ENCODE data around the gene CACNA1B. TPM values are rescaled to one million over a fixed set of nuclear protein-coding genes. Genes with fewer than 3 reads are reported as not detected.
"Not testable (repeated sequence)": the region's sequence is repeated elsewhere in the genome, so short reads cannot be mapped to it uniquely, and the experiment has no call there.

CACNA1B gene
- total and polyA plus RNA-seq, 3 donors from 2014 or later: 7.6 to 15.7 (median 11.0) TPM

- no peak for DNase-seq
- intact Hi-C loops (cut with DNase I; ENCODE audit: low total_unique reads): no loop called here
- no peak for TF ChIP-seq POLR2A (IDR thresholded peaks at IDR 0.05)
- no peak for TF ChIP-seq CTCF (IDR thresholded peaks at IDR 0.05)
- Histone ChIP-seq H3K4me3 (no peak overlapping the region), H3K9me3 (no peaks in the 10 kb centered on the region), H3K27me3 (no peaks in the 10 kb centered on the region), H3K36me3 (ENCODE audit: low read depth, missing control alignments) (no peaks in the 10 kb centered on the region), H3K4me1 (no peaks in the 10 kb centered on the region), H3K27ac (no peak overlapping the region)
- 90 to 91% methylated on average over 21 to 33 of the region's 33 CpGs for WGBS, 2 donors
Observed at GRCh38 chr9:138016406-138017187, 139.0 kb downstream of the CACNA1B start.

DNA sequence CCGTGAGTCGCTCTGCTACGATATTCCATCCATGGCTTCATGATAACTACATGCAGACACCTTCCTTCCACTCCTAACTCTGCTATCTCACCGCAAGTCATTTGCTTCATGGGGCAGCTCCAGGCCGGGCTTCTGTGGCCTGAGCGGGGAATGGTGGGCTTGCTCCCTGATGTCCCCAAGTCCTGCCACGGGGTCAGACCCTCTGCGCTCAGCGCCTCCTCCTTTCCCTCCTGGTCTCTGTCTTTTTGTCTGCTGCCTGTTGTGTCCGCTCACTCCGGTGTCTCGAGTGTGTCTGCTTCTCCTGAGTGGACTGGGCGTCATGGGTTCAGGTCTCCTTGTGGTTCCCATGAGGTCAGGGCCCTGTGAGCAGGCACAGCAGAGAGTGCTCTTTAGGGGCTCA is 139.6 kb downstream of the CACNA1B start:
- 93 to 94% methylated on average over 11 to 13 of the region's 13 CpGs for WGBS, 2 donors
- no peaks in the 10 kb centered on the region for H3K36me3 ChIP-seq (ENCODE audit: low read depth, missing control alignments)
- no peak for DNase-seq

GRCh38 chr9:138019514-138019913 is 141.9 kb downstream of the CACNA1B start:
- H3K4me3 ChIP-seq; H3K36me3 ChIP-seq (ENCODE audit: low read depth, missing control alignments); H3K4me1 ChIP-seq; H3K27me3 ChIP-seq; H3K27ac ChIP-seq; H3K9me3 ChIP-seq; intact Hi-C loops (cut with DNase I; ENCODE audit: low total_unique reads); DNase-seq: not testable (repeated sequence)
- 88 to 89% methylated on average over 8 to 10 of the region's 10 CpGs for WGBS, 2 donors

More for the DNA sequence above, 139.6 kb downstream of the CACNA1B start:
- no peaks in the 10 kb centered on the region for H3K9me3 ChIP-seq
- H3K4me1 ChIP-seq: no peaks in the 10 kb centered on the region
- intact Hi-C loops (cut with DNase I; ENCODE audit: low total_unique reads): no loop called here
- TF ChIP-seq POLR2A (IDR thresholded peaks at IDR 0.05): no peak
- TF ChIP-seq CTCF (IDR thresholded peaks at IDR 0.05): no peak
- no peaks in the 10 kb centered on the region for H3K27me3 ChIP-seq
- no peak overlapping the region for H3K4me3 ChIP-seq
- no peak overlapping the region for H3K27ac ChIP-seq

GRCh38 chr9:138020120-138020794 is 142.7 kb downstream of the CACNA1B start:
- no peak overlapping the region for H3K4me3 ChIP-seq
- no peak for TF ChIP-seq CTCF (IDR thresholded peaks at IDR 0.05)
- TF ChIP-seq POLR2A (IDR thresholded peaks at IDR 0.05): no peak
- H3K9me3 ChIP-seq: no peaks in the 10 kb centered on the region
- H3K27me3 ChIP-seq: no peaks in the 10 kb centered on the region
- DNase-seq: no peak
- 90 to 93% methylated on average over 12 to 13 of the region's 13 CpGs for WGBS, 2 donors
- intact Hi-C loops (cut with DNase I; ENCODE audit: low total_unique reads): no loop called here
- H3K4me1 ChIP-seq: peaks cover 3% of the 10 kb centered on the region
- no peak overlapping the region for H3K27ac ChIP-seq
- no peaks in the 10 kb centered on the region for H3K36me3 ChIP-seq (ENCODE audit: low read depth, missing control alignments)

- no peak for DNase-seq
- WGBS, 2 donors: 92% methylated on average over 5 of the region's 5 CpGs; no CpG with 5 or more reads in 1 of the 2 donors
- H3K4me1 ChIP-seq: peaks cover 3% of the 10 kb centered on the region
- H3K27ac ChIP-seq: no peak overlapping the region
- H3K9me3 ChIP-seq: no peaks in the 10 kb centered on the region
- TF ChIP-seq CTCF (IDR thresholded peaks at IDR 0.05): no peak
- no peak for TF ChIP-seq POLR2A (IDR thresholded peaks at IDR 0.05)
- H3K4me3 ChIP-seq: no peak overlapping the region
- no peaks in the 10 kb centered on the region for H3K36me3 ChIP-seq (ENCODE audit: low read depth, missing control alignments)
- intact Hi-C loops (cut with DNase I; ENCODE audit: low total_unique reads): no loop called here
- H3K27me3 ChIP-seq: no peaks in the 10 kb centered on the region
Observed at GRCh38 chr9:138020795-138021182, 143.2 kb downstream of the CACNA1B start.

Measured in testis (tissue), 3 donors.